GM21447 (cell line): ENCODE results near the gene CLEC18B.
"Not testable (repeated sequence)": the region's sequence is repeated elsewhere in the genome, so short reads cannot be mapped to it uniquely, and the experiment has no call there.

Source experiments
- ATAC-seq: cut with Tn5 transposase; IDR thresholded peaks from one replicate; pipeline ENCODE4 v1.9.1; 2021; ENCODE audit not compliant: unreplicated experiment

The CLEC18B gene

GRCh38 chr16:74420612-74421481 lies at the start of gene CLEC18B:
Gene CLEC18B, minus strand, starts transcription at chr16:74421478. Its CDS starts 208 bp downstream, at chr16:74421270.
- ATAC-seq = not testable (repeated sequence)

GRCh38 chr16:74469946-74470478 lies 48.7 kb upstream of the CLEC18B start:
- ATAC-seq = no peak

GRCh38 chr16:74468807-74469525 lies 47.7 kb upstream of the CLEC18B start:
- no peak for ATAC-seq

DNA sequence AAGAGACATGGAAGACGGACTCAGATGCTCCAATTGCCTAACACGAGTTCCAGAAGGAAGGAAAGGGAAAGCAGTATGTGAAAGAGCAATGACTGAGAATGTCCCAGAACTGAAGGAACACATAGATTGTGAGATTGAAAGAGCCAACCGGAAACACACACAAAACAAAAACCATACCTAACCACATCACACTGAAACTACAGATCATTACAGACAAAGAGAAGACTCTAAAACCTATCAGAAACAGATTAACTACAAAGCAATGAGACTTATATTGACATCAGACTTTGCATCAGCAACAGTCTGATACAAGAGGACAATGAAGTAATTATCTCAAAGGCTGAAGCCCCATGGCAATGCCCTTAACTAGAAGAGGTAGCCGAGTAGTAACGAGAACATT lies 45.6 kb upstream of the CLEC18B start:
- peak; percentile 68 for ATAC-seq

DNA sequence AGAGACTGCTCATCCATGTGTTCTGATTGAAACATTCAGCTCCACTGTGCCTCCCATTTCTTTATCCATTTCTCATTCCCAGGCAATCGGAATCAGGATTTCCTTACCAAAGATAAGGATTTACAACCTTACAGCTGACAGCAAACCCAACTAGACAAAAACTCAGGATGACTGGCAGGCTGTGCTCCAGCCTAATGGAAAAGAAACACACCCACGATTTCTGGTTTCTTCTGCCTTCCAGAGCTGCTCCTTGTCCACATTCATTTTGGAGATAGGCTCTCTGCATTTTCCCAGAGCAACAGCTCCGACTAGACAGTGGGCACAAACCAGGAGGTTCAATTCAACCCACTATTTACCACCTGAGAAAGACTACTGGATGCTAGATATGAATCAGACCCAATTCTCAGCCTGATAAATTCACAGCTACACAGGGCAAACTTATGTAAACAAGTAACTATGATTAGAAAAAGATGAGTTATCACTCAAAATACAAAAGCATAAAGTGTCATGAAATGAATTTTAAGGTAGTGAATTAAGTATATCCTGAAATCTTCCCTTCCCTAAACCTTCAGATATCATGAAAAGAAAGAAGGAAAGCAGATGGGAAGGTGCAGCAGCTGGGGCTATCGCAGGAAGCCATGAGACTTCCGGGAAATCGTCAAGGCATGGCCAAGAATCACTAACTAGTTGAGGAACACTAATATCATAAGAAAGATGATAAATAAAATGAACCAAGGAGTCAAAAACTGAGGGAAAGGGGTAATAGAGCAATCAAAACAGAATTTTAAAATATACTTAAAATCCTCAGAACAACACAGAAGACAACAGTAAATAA lies 44.8 kb upstream of the CLEC18B start:
- ATAC-seq = no peak

GRCh38 chr16:74465281-74465680 lies 44.0 kb upstream of the CLEC18B start:
- ATAC-seq = no peak

GRCh38 chr16:74463888-74464287 lies 42.6 kb upstream of the CLEC18B start:
- no peak for ATAC-seq

DNA sequence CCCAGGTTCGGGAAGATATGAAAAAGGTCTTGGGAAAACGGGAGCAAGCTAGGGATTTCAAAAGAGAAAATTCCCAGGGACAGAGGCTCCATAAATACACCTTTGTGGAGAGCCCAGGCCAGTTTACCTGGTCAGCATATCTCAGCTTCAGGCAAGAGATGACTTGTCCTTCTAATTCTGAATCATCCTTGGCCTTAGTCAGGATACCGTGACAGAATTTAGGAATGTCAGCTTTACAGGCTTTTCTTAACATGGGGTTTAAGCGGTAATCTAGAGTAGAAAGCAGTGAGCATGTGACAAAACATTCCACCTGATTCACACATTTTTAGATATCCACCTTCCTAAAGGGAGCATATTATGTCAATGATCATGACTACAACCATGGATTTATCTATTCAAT lies 41.1 kb upstream of the CLEC18B start:
- ATAC-seq = no peak

GRCh38 chr16:74461826-74462225 lies 40.5 kb upstream of the CLEC18B start:
- ATAC-seq = no peak

GRCh38 chr16:74460542-74460941 lies 39.3 kb upstream of the CLEC18B start:
- ATAC-seq = no peak

- no peak for ATAC-seq
These were observed 35.0 kb upstream of the CLEC18B start for GRCh38 chr16:74456290-74456625.

GRCh38 chr16:74455619-74456289 lies 34.5 kb upstream of the CLEC18B start:
- no peak for ATAC-seq

DNA sequence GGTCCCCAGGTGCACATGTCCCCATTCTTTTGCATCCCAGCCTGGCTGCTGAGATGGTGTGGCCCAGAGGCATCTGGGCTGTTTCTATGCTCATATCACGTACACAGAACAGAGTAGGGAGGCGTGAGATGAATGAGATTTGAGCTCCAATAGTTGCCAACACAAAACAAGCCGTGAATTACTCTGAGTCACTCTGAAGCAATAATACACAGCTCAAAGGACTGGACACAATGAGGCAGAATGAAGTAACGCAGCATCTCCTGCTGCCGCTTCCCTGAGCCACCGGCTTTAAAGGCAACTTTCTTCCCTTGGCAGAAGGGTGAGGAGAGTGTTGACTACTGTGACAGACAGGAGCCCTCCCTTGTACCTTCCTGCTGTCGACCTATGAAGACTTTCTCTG lies 33.9 kb upstream of the CLEC18B start:
- no peak for ATAC-seq

DNA sequence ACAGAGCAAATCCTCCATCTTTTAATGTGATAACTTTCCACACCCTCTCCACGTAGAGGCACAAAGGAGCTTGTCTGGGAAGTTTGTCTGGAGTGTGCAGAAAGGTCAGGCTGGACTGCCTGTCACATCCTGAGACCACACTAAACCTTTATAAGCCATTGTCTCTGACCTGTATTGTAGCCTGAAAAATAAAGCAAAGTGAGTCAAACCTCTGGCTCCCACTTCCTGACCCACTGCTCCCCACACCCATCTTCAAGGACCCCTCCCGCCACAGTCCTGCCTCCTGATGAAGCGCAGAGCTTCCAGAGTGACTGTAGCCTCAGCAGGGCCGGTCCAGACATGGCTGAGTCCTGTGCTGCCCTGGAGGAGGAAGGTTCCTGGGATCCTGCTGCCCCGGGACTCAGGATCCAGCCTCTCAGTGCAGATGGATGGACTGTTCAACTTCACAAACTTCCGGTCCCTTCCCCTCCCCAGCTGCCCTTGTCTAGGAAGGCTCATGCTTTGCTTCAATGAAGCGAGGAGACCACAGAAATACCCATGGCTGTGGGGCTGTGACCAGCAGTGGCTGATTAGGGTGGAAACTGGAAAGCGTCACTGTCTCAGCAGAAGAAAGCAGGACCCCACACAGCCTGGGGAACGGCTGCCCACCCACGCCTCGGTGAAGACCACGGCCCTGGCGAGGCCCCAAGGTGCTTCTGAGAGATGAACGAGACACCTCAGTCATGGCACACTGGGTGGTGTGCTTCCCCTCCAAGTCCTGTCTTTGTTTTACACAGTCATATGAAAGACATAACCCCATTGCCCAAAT lies 30.9 kb upstream of the CLEC18B start:
- peak; percentile 84 for ATAC-seq

- no peak for ATAC-seq
These were observed 29.9 kb upstream of the CLEC18B start for GRCh38 chr16:74450967-74451760.

- ATAC-seq = no peak
These were observed 29.0 kb upstream of the CLEC18B start for GRCh38 chr16:74450236-74450635.

DNA sequence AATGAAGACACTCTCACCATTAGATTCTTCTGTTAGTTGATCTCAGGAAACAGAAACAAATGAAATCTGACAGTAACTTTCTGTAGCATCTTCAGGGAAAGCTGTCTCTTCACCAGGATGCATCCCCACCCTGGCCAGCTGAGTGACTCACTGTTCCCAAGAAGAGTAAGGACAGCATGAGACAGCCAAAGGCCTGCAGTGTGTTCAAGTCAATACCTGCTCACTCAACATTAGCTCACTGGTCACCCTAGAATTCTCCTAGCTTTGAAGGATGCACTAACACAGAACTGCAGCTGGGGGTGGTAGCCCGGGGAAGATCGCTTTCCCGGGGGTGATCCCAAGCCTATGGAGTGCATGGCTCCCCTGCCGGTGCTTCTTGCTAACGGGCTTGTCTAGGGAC lies 28.2 kb upstream of the CLEC18B start:
- no peak for ATAC-seq

GRCh38 chr16:74448990-74449389 lies 27.7 kb upstream of the CLEC18B start:
- ATAC-seq = no peak

DNA sequence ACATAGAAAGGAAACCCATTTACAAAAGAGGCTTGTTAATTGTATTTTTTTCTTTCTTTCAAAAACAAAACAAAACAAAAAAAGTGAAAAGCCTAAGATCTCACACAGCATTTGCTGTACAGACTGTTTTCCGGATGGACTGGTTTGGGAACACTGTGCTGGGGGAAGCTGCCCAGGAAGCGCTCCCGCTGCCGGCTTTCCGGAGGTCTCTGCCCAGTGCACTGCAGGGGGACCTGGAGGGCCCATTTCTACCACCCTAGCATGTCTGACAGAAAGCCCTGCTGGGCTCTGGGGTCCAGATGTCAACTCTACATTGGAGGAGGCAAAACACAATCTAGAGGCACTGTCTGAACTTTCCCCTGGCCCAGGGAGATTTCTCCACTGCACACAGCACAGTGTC lies 26.3 kb upstream of the CLEC18B start:
- ATAC-seq = no peak
